HG03378 (cell line): Measurements from ENCODE around the gene CLN6.
"Not testable (repeated sequence)": the region's sequence is repeated elsewhere in the genome, so short reads cannot be mapped to it uniquely, and the experiment has no call there.

ENCODE experiments used
- ATAC-seq: cut with Tn5 transposase; IDR thresholded peaks from one replicate; pipeline ENCODE4 v1.9.1; 2021; ENCODE audit warnings: mild to moderate bottlenecking, moderate library complexity; ENCODE audit not compliant: unreplicated experiment

The CLN6 gene

GRCh38 chr15:68207176-68207935 lies 22.2 kb downstream of the CLN6 start:
- ATAC-seq, result no peak

GRCh38 chr15:68206711-68207151 lies 22.8 kb downstream of the CLN6 start:
- ATAC-seq, result no peak

- no peak for ATAC-seq
These were observed 23.5 kb downstream of the CLN6 start for GRCh38 chr15:68205954-68206539.

- no peak for ATAC-seq
These were observed 24.0 kb downstream of the CLN6 start for GRCh38 chr15:68205558-68205944.

- no peak for ATAC-seq
These were observed 24.6 kb downstream of the CLN6 start, which contains the start of gene CALML4 for GRCh38 chr15:68204776-68205557. Gene CALML4 (minus strand): TSS chr15:68205332. CDS start chr15:68205247, 85 bp downstream.

GRCh38 chr15:68204361-68204760 lies 25.2 kb downstream of the CLN6 start:
- no peak for ATAC-seq

- no peak for ATAC-seq
These were observed 25.6 kb downstream of the CLN6 start for GRCh38 chr15:68203956-68204355.

GRCh38 chr15:68203486-68203885 lies 26.0 kb downstream of the CLN6 start:
- ATAC-seq, result no peak

GRCh38 chr15:68202994-68203393 lies 26.5 kb downstream of the CLN6 start:
- ATAC-seq, result not testable (repeated sequence)

GRCh38 chr15:68201879-68202261 lies 27.7 kb downstream of the CLN6 start:
- ATAC-seq, result no peak

GRCh38 chr15:68201153-68201878 lies 28.2 kb downstream of the CLN6 start:
- no peak for ATAC-seq

GRCh38 chr15:68200016-68200861 lies 29.3 kb downstream of the CLN6 start:
- no peak for ATAC-seq

- ATAC-seq, result no peak
These were observed 30.2 kb downstream of the CLN6 start for GRCh38 chr15:68199340-68199739.

- ATAC-seq, result no peak
These were observed 31.7 kb downstream of the CLN6 start for GRCh38 chr15:68197661-68198437.

- no peak for ATAC-seq
These were observed 32.4 kb downstream of the CLN6 start for GRCh38 chr15:68197170-68197492.

GRCh38 chr15:68196445-68197169 lies 32.9 kb downstream of the CLN6 start:
- no peak for ATAC-seq

- no peak for ATAC-seq
These were observed 34.0 kb downstream of the CLN6 start for GRCh38 chr15:68195336-68196112.
